ENCODE results near the gene SERPINI2. TPM values are rescaled to one million over a fixed set of nuclear protein-coding genes. Genes with fewer than 3 reads are reported as not detected.

Gene SERPINI2
- total and polyA plus RNA-seq, 2 of the 8 experiments (the other 6 are each of a cell fraction or from before 2014, with no cell fraction given), result 0.26 TPM; not detected in 1

DNA sequence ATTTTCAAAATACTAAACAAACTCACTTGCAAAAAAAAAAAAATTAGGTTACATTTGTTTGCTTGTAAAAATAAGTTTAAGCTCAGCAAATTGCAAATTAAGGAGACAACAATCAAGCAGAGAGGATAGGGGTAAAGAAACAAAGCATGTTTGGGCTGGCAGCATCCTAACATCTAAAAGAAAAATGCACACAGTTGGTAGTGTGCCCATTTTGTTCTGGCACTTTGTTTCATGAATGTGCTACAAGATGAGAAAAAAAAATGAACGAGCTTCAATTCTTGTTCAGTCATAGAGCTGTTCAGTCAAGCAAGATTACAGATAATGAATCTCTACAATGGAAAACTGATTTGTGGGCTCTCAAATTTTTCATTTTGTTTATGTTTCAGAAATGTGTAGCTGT, 76.0 kb downstream of the SERPINI2 start (continued):
- TF ChIP-seq GTF2F1 (IDR thresholded peaks at IDR 0.05; ENCODE audit: borderline replicate concordance, low read depth, low read length), result no peak
- TF ChIP-seq SRF (IDR thresholded peaks at IDR 0.05; ENCODE audit: low read depth, low read length), result no peak
- TF ChIP-seq CEBPB (IDR thresholded peaks at IDR 0.05; ENCODE audit: low read depth, low read length), result no peak
- TF ChIP-seq FOSL1 (IDR thresholded peaks at IDR 0.05; ENCODE audit: insufficient read depth, low read depth, low read length), result no peak
- no peak for TF ChIP-seq CBX5 (IDR thresholded peaks at IDR 0.05; ENCODE audit: low read depth, low read length)
- no peak for TF ChIP-seq BACH1 (IDR thresholded peaks at IDR 0.05; ENCODE audit: low read length)

Data from H1 (cell line).